Spinal cord (tissue), 10 donors: ENCODE measurements around the gene FBLN1. TPM values are rescaled to one million over a fixed set of nuclear protein-coding genes. Genes with fewer than 3 reads are reported as not detected.
A peak's percentile ranks its signal among the peaks of the same experiment; 100 is the strongest.
"Not testable (repeated sequence)": the region's sequence is repeated elsewhere in the genome, so short reads cannot be mapped to it uniquely, and the experiment has no call there.

Experiments
- DNase-seq, 6 donors: peaks; one replicate each; pipeline versions ENCODE4 v3.0.0 to v3.0.0-alpha.2; 2013 to 2015; ENCODE audit warnings: low spot score in 6 of 6, low read depth in 4 of 6
- H3K27ac ChIP-seq: one replicate; pipeline ENCODE4 v1.5.1; 2013; ENCODE audit warnings: low read depth, low read length, control low read depth
- H3K27me3 ChIP-seq: one replicate; pipeline ENCODE4 v1.6.1; 2013; ENCODE audit warnings: low read length; ENCODE audit not compliant: control insufficient read depth, insufficient read depth
- H3K36me3 ChIP-seq: one replicate; pipeline ENCODE4 v1.6.1; 2013; ENCODE audit warnings: low read length; ENCODE audit not compliant: control insufficient read depth, insufficient read depth
- H3K4me1 ChIP-seq: one replicate; pipeline ENCODE4 v1.6.1; 2013; ENCODE audit warnings: low read length; ENCODE audit not compliant: control insufficient read depth, insufficient read depth
- H3K4me3 ChIP-seq: one replicate; pipeline ENCODE4 v1.5.1; 2013; ENCODE audit warnings: low read depth, low read length, control low read depth
- H3K9me3 ChIP-seq: one replicate; pipeline ENCODE4 v1.6.1; 2013; ENCODE audit warnings: low read length; ENCODE audit not compliant: control insufficient read depth, insufficient read depth
- WGBS: methylation state at CpG from one replicate; pipeline ENCODE4 v1.1.5; 2013; ENCODE audit warnings: missing lambda C conversion rate; ENCODE audit not compliant: insufficient coverage; 5-methylcytosine and 5-hydroxymethylcytosine counted together
- polyA plus RNA-seq, 2 donors: library from polyadenylated mRNA; unstranded; fragments of 120-200 nt; gene quantifications; one replicate each; pipeline ENCODE4 v1.2.1, GENCODE V29; 2013; ENCODE audit not compliant: insufficient read length in 2 of 2
- total RNA-seq, 2 donors: library from RNA; depleted of rRNA in 1 of 2; stranded (reverse); fragments of 120-200 nt in 1 of 2; fragments of >200 nt in 1 of 2; gene quantifications; one replicate each; pipeline versions ENCODE4 v1.2.3 to v1.2.4, GENCODE V29; 2013 to 2014
- donor health status: healthy.

FBLN1 gene
- total and polyA plus RNA-seq, 4 donors, result 69.4 to 260 (median 132) TPM

- DNase-seq, result peak in 5 of 6 donors; percentile 67 to 94 (median 70)
- Histone ChIP-seq H3K9me3 (no peaks in the 10 kb centered on the region), H3K27ac (peak overlapping the region; percentile 26), H3K4me3 (no peak overlapping the region), H3K4me1 (peaks cover 43% of the 10 kb centered on the region), H3K27me3 (no peaks in the 10 kb centered on the region), H3K36me3 (peaks cover 33% of the 10 kb centered on the region)
- 34% methylated on average over 13 of the region's 23 CpGs for WGBS
These were observed 50.8 kb downstream of the FBLN1 start for GRCh38 chr22:45553351-45554039.

- Histone ChIP-seq H3K27ac (no peak overlapping the region), H3K36me3 (peaks cover 28% of the 10 kb centered on the region), H3K9me3 (no peaks in the 10 kb centered on the region), H3K27me3 (no peaks in the 10 kb centered on the region), H3K4me1 (peaks cover 40% of the 10 kb centered on the region), H3K4me3 (no peak overlapping the region)
- WGBS, result 81% methylated on average over 9 of the region's 16 CpGs
- DNase-seq, result no peak
These were observed 51.3 kb downstream of the FBLN1 start for GRCh38 chr22:45554040-45554406.

GRCh38 chr22:45554861-45555260, 52.2 kb downstream of the FBLN1 start:
- H3K4me3 ChIP-seq, result no peak overlapping the region
- 90% methylated on average over 14 of the region's 19 CpGs for WGBS
- H3K36me3 ChIP-seq, result peaks cover 19% of the 10 kb centered on the region
- peaks cover 36% of the 10 kb centered on the region for H3K4me1 ChIP-seq
- no peak for DNase-seq
- H3K27ac ChIP-seq, result no peak overlapping the region
- H3K9me3 ChIP-seq, result no peaks in the 10 kb centered on the region
- H3K27me3 ChIP-seq, result no peaks in the 10 kb centered on the region

- DNase-seq, H3K9me3 ChIP-seq, H3K27ac ChIP-seq, H3K36me3 ChIP-seq, H3K4me3 ChIP-seq, H3K27me3 ChIP-seq: not testable (repeated sequence)
- 99% methylated on average over 4 of the region's 7 CpGs for WGBS
- peaks cover 14% of the 10 kb centered on the region for H3K4me1 ChIP-seq
These were observed 55.2 kb downstream of the FBLN1 start for GRCh38 chr22:45557926-45558325.

GRCh38 chr22:45560092-45560491, 57.4 kb downstream of the FBLN1 start:
- H3K27ac ChIP-seq, H3K4me3 ChIP-seq, H3K27me3 ChIP-seq, H3K4me1 ChIP-seq, DNase-seq, H3K9me3 ChIP-seq: not testable (repeated sequence)
- peaks cover 14% of the 10 kb centered on the region for H3K36me3 ChIP-seq
- WGBS, result 100% methylated on average over 2 of the region's 3 CpGs

GRCh38 chr22:45560761-45561160, 58.1 kb downstream of the FBLN1 start:
- DNase-seq, H3K4me3 ChIP-seq, H3K4me1 ChIP-seq, H3K27me3 ChIP-seq, H3K27ac ChIP-seq, H3K9me3 ChIP-seq: not testable (repeated sequence)
- H3K36me3 ChIP-seq, result peaks cover 14% of the 10 kb centered on the region
- WGBS, result 100% methylated on average over 3 of the region's 4 CpGs

- peaks cover 14% of the 10 kb centered on the region for H3K36me3 ChIP-seq
- no peaks in the 10 kb centered on the region for H3K27me3 ChIP-seq
- H3K4me3 ChIP-seq, result no peak overlapping the region
- H3K9me3 ChIP-seq, result peaks cover 2% of the 10 kb centered on the region
- H3K4me1 ChIP-seq, result no peaks in the 10 kb centered on the region
- H3K27ac ChIP-seq, result no peak overlapping the region
- DNase-seq, result no peak
- 100% methylated on average over 4 of the region's 5 CpGs for WGBS
These were observed 59.4 kb downstream of the FBLN1 start for GRCh38 chr22:45562102-45562501.

GRCh38 chr22:45562537-45563361, 60.1 kb downstream of the FBLN1 start:
- Histone ChIP-seq H3K27ac (no peak overlapping the region), H3K9me3 (peaks cover 2% of the 10 kb centered on the region), H3K27me3 (no peaks in the 10 kb centered on the region), H3K4me3 (no peak overlapping the region), H3K4me1 (no peaks in the 10 kb centered on the region), H3K36me3 (peaks cover 14% of the 10 kb centered on the region)
- DNase-seq, result no peak
- 92% methylated on average over 44 of the region's 44 CpGs for WGBS

GRCh38 chr22:45563362-45564040, 60.8 kb downstream of the FBLN1 start:
- no peak for DNase-seq
- 82% methylated on average over 20 of the region's 20 CpGs for WGBS
- Histone ChIP-seq H3K4me3 (no peak overlapping the region), H3K36me3 (peaks cover 14% of the 10 kb centered on the region), H3K4me1 (no peaks in the 10 kb centered on the region), H3K27ac (no peak overlapping the region), H3K27me3 (no peaks in the 10 kb centered on the region), H3K9me3 (peaks cover 2% of the 10 kb centered on the region)
